Stomach (tissue), 9 donors: ENCODE results near the gene PTBP1. TPM values are rescaled to one million over a fixed set of nuclear protein-coding genes. Genes with fewer than 3 reads are reported as not detected.

Experiments used
- DNase-seq, 2 donors: peaks; one replicate each; pipeline versions ENCODE4 v3.0.0 to v3.0.0-alpha.2; 2013 to 2019
- H3K27ac ChIP-seq, 5 donors: fragments of 200-600 bp in 4 of 5; sonication (generic) in 4 of 5; one replicate each; pipeline ENCODE4 v1.5.1; 2013 to 2019; ENCODE audit warnings: mild to moderate bottlenecking in 1 of 5, moderate library complexity in 1 of 5
- H3K27me3 ChIP-seq, 3 donors: fragments of 200-600 bp; sonication (generic); one replicate each; pipeline ENCODE4 v1.5.1; 2017 to 2019; ENCODE audit warnings: mixed run types in 1 of 3
- H3K36me3 ChIP-seq, 4 donors: fragments of 200-600 bp; sonication (generic); 1 replicate in 3 of 4; 2 replicates in 1 of 4; pipeline ENCODE4 v1.5.1; 2016 to 2019
- H3K4me1 ChIP-seq, 4 donors: fragments of 200-600 bp; sonication (generic); one replicate each; pipeline ENCODE4 v1.5.1; 2016 to 2019
- H3K4me3 ChIP-seq, 4 donors: fragments of 200-600 bp; sonication (generic) in 3 of 4; one replicate each; pipeline ENCODE4 v1.5.1; 2016 to 2019; ENCODE audit warnings: mild to moderate bottlenecking in 1 of 4
- H3K9me3 ChIP-seq, 4 donors: fragments of 200-600 bp; sonication (generic); one replicate each; pipeline ENCODE4 v1.5.1; 2016 to 2019
- EP300 ChIP-seq: sonication (generic); formaldehyde crosslinking; IDR thresholded peaks from one replicate; pipeline ENCODE4 v1.6.1; 2017; ENCODE audit warnings: antibody characterized with exemption
- POLR2A ChIP-seq, 4 donors: fragments of 450-650 bp; IDR thresholded peaks; one replicate each; pipeline ENCODE4 v1.6.1; 2016; ENCODE audit warnings: antibody characterized with exemption in 4 of 4, control low read depth in 2 of 4, mild to moderate bottlenecking in 1 of 4, moderate library complexity in 1 of 4
- POLR2AphosphoS5 ChIP-seq, 3 donors: sonication (generic); formaldehyde crosslinking; IDR thresholded peaks; one replicate each; pipeline ENCODE4 v1.6.1; 2016; ENCODE audit warnings: antibody characterized with exemption in 3 of 3
- WGBS, 5 donors: extraction: QIAGEN DNeasy Blood & Tissue Kit in 3 of 5; methylation state at CpG; one replicate each; pipeline versions ENCODE4 v1.1.5 to v1.1.7; 2013 to 2018; 5-methylcytosine and 5-hydroxymethylcytosine counted together
- intact Hi-C: fragments of 100-400 bp; cut with DNase I; formaldehyde crosslinking; loops from one replicate; pipeline ENCODE4 v1.15.1; 2023; ENCODE audit warnings: low total_unique reads
- polyA plus RNA-seq, 3 donors: library from polyadenylated mRNA; stranded (reverse); fragments of 200-250 nt; gene quantifications; one replicate each; pipeline ENCODE4 v1.2.3, GENCODE V29; 2013
- total RNA-seq, 5 donors: library from RNA; depleted of rRNA; stranded (reverse); fragments of >200 nt; gene quantifications; one replicate each; pipeline versions ENCODE4 v1.1.0 to v1.2.3, GENCODE V29; 2014 to 2016
- TF ChIP-seq, protein P1 (sequence below), 7 experiments: fragments of 450-650 bp in 4 of 7; fragments of 200-600 bp in 3 of 7; sonication (generic) in 3 of 7; IDR thresholded peaks; one replicate each; pipeline ENCODE4 v1.5.1; 2016 to 2019; ENCODE audit warnings: antibody characterized with exemption in 7 of 7, control low read depth in 2 of 7, mild to moderate bottlenecking in 1 of 7
- donor health status: healthy with polysubstance abuse.
- donor health status: Bipolar disorder and iron deficiency.
- donor health status: healthy.

Gene PTBP1
- total and polyA plus RNA-seq, 8 donors: 74.8 to 539 (median 119) TPM

DNA sequence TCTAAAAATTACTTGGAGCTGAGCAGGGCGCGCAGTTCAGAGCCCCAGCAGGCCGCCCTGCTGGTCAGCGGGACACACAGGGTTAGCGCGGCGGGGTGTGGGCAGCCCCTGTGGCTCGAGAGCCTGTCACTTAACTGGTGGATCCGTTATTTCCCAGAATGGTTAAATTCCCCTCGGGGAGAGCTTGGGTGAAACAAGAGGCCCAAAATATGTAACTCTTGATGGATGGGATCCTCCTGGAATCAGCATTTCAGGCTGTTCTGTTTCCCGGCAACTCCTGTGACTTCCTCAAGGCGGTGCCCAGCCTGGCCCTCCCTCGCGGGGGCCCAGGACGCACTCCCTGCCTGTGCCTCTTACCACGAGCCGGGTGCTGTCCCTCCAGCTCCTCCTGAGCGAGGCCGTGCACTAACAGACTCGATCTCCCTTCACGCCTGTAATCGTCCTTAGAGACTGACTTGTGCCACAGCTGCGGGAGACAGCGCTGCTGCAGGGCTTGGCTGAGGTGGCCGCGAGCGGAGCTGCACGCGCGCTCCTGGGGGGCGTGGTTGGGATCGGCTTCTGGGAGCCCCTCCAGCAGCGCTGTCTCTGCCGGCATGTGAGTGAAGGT, 9.7 kb downstream of the PTBP1 start:
- no peak for DNase-seq
- H3K27me3 ChIP-seq: no peaks in the 10 kb centered on the region
- peaks cover 91 to 96% (median 92%) of the 10 kb centered on the region in 4 donors for H3K36me3 ChIP-seq
- no peaks in the 10 kb centered on the region for H3K9me3 ChIP-seq
- H3K27ac ChIP-seq: no peak overlapping the region
- no peak overlapping the region for H3K4me3 ChIP-seq
- TF ChIP-seq EP300 (no peak), POLR2A (IDR thresholded peaks at IDR 0.05) (no peak), POLR2AphosphoS5 (IDR thresholded peaks at IDR 0.05) (no peak)
- TF ChIP-seq, protein P1, sequence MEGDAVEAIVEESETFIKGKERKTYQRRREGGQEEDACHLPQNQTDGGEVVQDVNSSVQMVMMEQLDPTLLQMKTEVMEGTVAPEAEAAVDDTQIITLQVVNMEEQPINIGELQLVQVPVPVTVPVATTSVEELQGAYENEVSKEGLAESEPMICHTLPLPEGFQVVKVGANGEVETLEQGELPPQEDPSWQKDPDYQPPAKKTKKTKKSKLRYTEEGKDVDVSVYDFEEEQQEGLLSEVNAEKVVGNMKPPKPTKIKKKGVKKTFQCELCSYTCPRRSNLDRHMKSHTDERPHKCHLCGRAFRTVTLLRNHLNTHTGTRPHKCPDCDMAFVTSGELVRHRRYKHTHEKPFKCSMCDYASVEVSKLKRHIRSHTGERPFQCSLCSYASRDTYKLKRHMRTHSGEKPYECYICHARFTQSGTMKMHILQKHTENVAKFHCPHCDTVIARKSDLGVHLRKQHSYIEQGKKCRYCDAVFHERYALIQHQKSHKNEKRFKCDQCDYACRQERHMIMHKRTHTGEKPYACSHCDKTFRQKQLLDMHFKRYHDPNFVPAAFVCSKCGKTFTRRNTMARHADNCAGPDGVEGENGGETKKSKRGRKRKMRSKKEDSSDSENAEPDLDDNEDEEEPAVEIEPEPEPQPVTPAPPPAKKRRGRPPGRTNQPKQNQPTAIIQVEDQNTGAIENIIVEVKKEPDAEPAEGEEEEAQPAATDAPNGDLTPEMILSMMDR (IDR thresholded peaks at IDR 0.05): no peak
- 84 to 92% (median 87%) methylated on average over 32 to 34 of the region's 34 CpGs for WGBS, 5 donors
- H3K4me1 ChIP-seq: peaks cover 19 to 37% (median 25%) of the 10 kb centered on the region in 4 donors
- intact Hi-C loops: no loop called here

DNA sequence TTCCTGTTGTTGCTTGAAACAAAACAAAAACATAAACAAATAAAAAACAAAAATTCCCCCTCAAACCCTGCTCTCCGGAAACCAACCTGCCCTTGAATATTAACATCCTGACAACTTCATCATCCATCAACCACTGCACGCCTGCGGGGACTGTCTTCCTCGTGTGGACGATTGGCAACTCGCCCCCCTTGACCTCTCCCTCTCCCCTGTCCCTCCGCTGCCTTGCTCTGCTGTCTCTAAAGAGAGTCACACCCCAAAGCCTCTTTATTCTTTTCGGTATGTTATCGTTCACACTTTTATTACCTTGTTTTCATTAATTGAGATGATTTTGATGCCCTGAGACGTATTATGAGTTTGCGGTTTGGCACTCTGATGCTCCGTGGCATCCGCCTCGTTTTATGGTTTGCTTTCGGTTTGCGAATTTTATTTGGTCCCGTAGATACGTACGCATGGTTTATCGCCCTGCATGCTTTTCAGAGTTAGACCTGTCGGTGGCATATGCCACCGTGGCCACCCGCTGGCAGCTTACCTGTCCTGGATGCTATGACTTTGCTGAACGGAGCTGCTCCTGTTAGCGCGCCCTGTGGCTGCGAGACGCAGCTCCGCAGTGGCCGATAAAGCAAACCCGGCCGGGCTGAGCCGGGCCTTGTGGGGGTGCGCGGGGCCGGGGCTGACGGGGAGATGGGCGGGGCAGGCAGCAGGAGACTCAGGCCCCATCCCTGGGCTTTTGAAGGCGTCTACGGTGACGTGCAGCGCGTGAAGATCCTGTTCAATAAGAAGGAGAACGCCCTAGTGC, 10.6 kb downstream of the PTBP1 start:
- no peaks in the 10 kb centered on the region for H3K27me3 ChIP-seq
- H3K27ac ChIP-seq: no peak overlapping the region
- TF ChIP-seq POLR2A (IDR thresholded peaks at IDR 0.05): no peak
- TF ChIP-seq POLR2AphosphoS5 (IDR thresholded peaks at IDR 0.05): no peak
- TF ChIP-seq, protein P1 (IDR thresholded peaks at IDR 0.05): no peak
- TF ChIP-seq EP300: no peak
- WGBS, 5 donors: 89 to 92% (median 90%) methylated on average over 34 to 44 of the region's 44 CpGs
- intact Hi-C loops: no loop called here
- H3K4me3 ChIP-seq: no peak overlapping the region
- peaks cover 94 to 99% (median 99%) of the 10 kb centered on the region in 4 donors for H3K36me3 ChIP-seq
- no peak for DNase-seq
- peaks cover 10 to 28% (median 16%) of the 10 kb centered on the region in 4 donors for H3K4me1 ChIP-seq
- no peaks in the 10 kb centered on the region for H3K9me3 ChIP-seq

DNA sequence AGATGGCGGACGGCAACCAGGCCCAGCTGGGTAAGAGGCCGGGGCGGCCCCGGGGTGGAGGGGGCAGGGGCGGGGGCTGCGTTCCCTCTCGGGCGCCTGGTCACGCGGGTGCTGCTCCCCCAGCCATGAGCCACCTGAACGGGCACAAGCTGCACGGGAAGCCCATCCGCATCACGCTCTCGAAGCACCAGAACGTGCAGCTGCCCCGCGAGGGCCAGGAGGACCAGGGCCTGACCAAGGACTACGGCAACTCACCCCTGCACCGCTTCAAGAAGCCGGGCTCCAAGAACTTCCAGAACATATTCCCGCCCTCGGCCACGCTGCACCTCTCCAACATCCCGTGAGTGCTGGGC, 11.1 kb downstream of the PTBP1 start:
- Histone ChIP-seq H3K27me3 (no peaks in the 10 kb centered on the region), H3K27ac (no peak overlapping the region), H3K4me1 (peaks cover 5 to 23% (median 11%) of the 10 kb centered on the region in 4 donors), H3K36me3 (peaks cover 93 to 99% (median 99%) of the 10 kb centered on the region in 4 donors), H3K4me3 (no peak overlapping the region), H3K9me3 (no peaks in the 10 kb centered on the region)
- intact Hi-C loops: no loop called here
- no peak for TF ChIP-seq POLR2AphosphoS5 (IDR thresholded peaks at IDR 0.05)
- no peak for TF ChIP-seq POLR2A (IDR thresholded peaks at IDR 0.05)
- TF ChIP-seq, protein P1 (IDR thresholded peaks at IDR 0.05): no peak
- TF ChIP-seq EP300: no peak
- 88 to 93% (median 91%) methylated on average over 20 to 26 of the region's 26 CpGs; no CpG with 5 or more reads in 1 of the 5 donors for WGBS, 5 donors
- no peak for DNase-seq

DNA sequence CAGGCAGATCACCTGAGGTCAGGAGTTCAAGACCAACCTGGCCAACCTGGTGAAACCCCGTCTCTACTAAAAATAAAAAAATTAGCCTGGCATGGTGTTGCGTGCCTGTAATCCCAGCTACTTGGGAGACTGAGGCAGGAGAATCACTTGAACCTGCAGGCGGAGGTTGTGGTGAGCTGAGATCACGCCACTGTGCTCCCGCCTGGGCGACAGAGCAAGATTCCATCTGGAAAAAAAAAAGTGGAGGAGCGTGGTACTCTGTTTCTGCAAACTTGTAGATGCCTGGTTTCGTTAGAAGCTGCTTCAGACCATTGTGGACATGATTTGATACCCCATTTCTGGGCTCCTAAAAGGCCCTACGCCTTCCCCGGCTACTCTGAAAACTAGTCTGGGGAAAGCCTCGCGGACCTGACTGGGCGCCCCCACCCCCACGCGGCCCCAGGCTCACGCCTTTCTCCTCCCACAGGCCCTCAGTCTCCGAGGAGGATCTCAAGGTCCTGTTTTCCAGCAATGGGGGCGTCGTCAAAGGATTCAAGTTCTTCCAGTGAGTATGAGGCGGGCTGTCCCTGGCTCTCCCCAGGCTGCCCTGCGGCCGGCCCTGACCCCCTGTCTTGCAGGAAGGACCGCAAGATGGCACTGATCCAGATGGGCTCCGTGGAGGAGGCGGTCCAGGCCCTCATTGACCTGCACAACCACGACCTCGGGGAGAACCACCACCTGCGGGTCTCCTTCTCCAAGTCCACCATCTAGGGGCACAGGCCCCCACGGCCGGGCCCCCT, 13.0 kb downstream of the PTBP1 start:
- Histone ChIP-seq H3K4me1 (peaks cover 0 to 6% (median 3%) of the 10 kb centered on the region in 4 donors), H3K27ac (no peak overlapping the region), H3K27me3 (no peaks in the 10 kb centered on the region), H3K4me3 (no peak overlapping the region), H3K9me3 (no peaks in the 10 kb centered on the region), H3K36me3 (peaks cover 75 to 85% (median 83%) of the 10 kb centered on the region in 4 donors)
- TF ChIP-seq EP300 (no peak), POLR2A (IDR thresholded peaks at IDR 0.05) (no peak), POLR2AphosphoS5 (IDR thresholded peaks at IDR 0.05) (no peak)
- TF ChIP-seq, protein P1 (IDR thresholded peaks at IDR 0.05): no peak
- WGBS, 5 donors: 79 to 85% (median 83%) methylated on average over 27 to 30 of the region's 30 CpGs
- DNase-seq: no peak
- intact Hi-C loops: no loop called here
